Measurements from ENCODE around the gene FOXF1.

FOXF1 gene

DNA sequence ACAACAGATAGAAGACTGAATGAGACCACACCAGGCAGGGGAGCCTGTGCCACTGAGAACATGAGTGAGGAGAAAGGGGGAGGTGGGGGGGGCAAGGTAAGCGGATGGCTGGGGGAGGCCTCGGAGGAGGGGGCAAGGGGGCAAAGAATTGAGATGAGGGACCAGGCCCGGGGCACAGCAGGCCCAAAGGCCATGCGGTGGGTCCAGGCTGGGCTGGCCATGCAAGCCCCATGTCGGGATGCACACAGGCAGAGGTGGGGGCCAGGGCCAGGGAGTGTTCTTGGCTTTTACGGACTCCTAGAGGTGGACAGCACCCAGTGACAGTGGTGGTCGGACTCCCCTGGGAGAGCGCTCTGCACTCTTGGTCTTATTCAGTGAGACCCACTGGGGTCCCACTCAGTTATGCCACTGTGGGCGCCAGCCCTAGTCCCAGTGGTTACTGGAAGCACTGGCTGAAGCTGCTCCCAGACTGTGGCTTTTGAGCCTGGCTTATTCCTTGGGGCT is 49.5 kb downstream of the FOXF1 start:
- H3K27me3 ChIP-seq (ENCODE audit: insufficient read depth, low read length, poor library complexity) = peaks cover 12% of the 10 kb centered on the region
- no peaks in the 10 kb centered on the region for H3K79me1 ChIP-seq (ENCODE audit: low read length)
- no peak overlapping the region for H3K18ac ChIP-seq (ENCODE audit: low read length)
- no peak overlapping the region for H2AK5ac ChIP-seq (ENCODE audit: low read length)
- no peak overlapping the region for H2BK15ac ChIP-seq (replicated peaks; ENCODE audit: low read depth)
- DNase-seq = no peak
- no peak overlapping the region for H3K4ac ChIP-seq (ENCODE audit: low read depth, low read length)
- H3K4me2 ChIP-seq (ENCODE audit: low read length) = no peak overlapping the region
- WGBS (ENCODE audit: extremely low coverage, insufficient coverage, low lambda C conversion rate) = no CpG with 5 or more reads among the region's 9 CpGs
- no peak overlapping the region for H3K4me3 ChIP-seq (ENCODE audit: low read length)
- H3K4me1 ChIP-seq (ENCODE audit: control insufficient read depth, low read depth, low read length) = peaks cover 3% of the 10 kb centered on the region
- no peak overlapping the region for H3K23ac ChIP-seq (ENCODE audit: low read length)
- no peak overlapping the region for H3K9ac ChIP-seq (ENCODE audit: low read length)
- no peak overlapping the region for H3K56ac ChIP-seq (ENCODE audit: low read length)
- H4K5ac ChIP-seq (ENCODE audit: low read length) = no peak overlapping the region
- H3K79me2 ChIP-seq (ENCODE audit: control insufficient read depth, insufficient read depth, low read length) = no peaks in the 10 kb centered on the region
- H3K27ac ChIP-seq (ENCODE audit: low read depth, low read length) = no peak overlapping the region
- no peak overlapping the region for H4K8ac ChIP-seq (ENCODE audit: low read depth, low read length)
- H2BK5ac ChIP-seq (ENCODE audit: low read length) = no peak overlapping the region
- H3K36me3 ChIP-seq (ENCODE audit: control insufficient read depth, insufficient read depth, low read length) = no peaks in the 10 kb centered on the region
- no peak overlapping the region for H2BK120ac ChIP-seq (ENCODE audit: low read depth, low read length)

DNA sequence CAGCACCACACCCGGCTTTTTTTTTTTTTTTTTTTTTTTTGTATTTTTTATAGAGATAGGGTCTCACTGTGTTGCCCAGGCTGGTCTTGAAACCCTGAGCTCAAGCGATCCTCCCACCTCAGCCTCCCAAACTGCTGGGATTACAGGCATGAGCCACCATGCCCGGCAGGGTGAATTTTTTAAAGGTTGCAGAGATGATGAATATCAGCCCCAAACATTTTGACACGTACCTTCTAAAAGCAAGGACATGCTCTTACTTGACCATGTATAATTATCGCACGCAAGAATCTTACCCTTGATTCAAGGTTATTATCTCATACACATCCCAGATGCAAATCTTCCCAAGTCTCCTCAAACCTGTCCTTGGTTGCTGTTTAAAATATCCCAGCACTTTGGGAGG is 52.0 kb downstream of the FOXF1 start:
- Histone ChIP-seq H3K18ac (ENCODE audit: low read length) (no peak overlapping the region), H3K36me3 (ENCODE audit: control insufficient read depth, insufficient read depth, low read length) (no peaks in the 10 kb centered on the region), H3K79me1 (ENCODE audit: low read length) (no peaks in the 10 kb centered on the region), H2BK120ac (ENCODE audit: low read depth, low read length) (no peak overlapping the region), H4K8ac (ENCODE audit: low read depth, low read length) (no peak overlapping the region), H2BK15ac (replicated peaks; ENCODE audit: low read depth) (no peak overlapping the region), H3K27me3 (ENCODE audit: insufficient read depth, low read length, poor library complexity) (peaks cover 25% of the 10 kb centered on the region), H3K27ac (ENCODE audit: low read depth, low read length) (no peak overlapping the region), H4K5ac (ENCODE audit: low read length) (no peak overlapping the region), H3K4me1 (ENCODE audit: control insufficient read depth, low read depth, low read length) (peaks cover 3% of the 10 kb centered on the region), H3K4me3 (ENCODE audit: low read length) (no peak overlapping the region), H3K56ac (ENCODE audit: low read length) (no peak overlapping the region), H3K4me2 (ENCODE audit: low read length) (no peak overlapping the region), H3K23ac (ENCODE audit: low read length) (no peak overlapping the region), H2AK5ac (ENCODE audit: low read length) (no peak overlapping the region), H3K4ac (ENCODE audit: low read depth, low read length) (no peak overlapping the region), H3K79me2 (ENCODE audit: control insufficient read depth, insufficient read depth, low read length) (no peaks in the 10 kb centered on the region), H3K9ac (ENCODE audit: low read length) (no peak overlapping the region), H2BK5ac (ENCODE audit: low read length) (no peak overlapping the region)
- WGBS (ENCODE audit: extremely low coverage, insufficient coverage, low lambda C conversion rate) = no CpG with 5 or more reads among the region's 6 CpGs
- DNase-seq = no peak

DNA sequence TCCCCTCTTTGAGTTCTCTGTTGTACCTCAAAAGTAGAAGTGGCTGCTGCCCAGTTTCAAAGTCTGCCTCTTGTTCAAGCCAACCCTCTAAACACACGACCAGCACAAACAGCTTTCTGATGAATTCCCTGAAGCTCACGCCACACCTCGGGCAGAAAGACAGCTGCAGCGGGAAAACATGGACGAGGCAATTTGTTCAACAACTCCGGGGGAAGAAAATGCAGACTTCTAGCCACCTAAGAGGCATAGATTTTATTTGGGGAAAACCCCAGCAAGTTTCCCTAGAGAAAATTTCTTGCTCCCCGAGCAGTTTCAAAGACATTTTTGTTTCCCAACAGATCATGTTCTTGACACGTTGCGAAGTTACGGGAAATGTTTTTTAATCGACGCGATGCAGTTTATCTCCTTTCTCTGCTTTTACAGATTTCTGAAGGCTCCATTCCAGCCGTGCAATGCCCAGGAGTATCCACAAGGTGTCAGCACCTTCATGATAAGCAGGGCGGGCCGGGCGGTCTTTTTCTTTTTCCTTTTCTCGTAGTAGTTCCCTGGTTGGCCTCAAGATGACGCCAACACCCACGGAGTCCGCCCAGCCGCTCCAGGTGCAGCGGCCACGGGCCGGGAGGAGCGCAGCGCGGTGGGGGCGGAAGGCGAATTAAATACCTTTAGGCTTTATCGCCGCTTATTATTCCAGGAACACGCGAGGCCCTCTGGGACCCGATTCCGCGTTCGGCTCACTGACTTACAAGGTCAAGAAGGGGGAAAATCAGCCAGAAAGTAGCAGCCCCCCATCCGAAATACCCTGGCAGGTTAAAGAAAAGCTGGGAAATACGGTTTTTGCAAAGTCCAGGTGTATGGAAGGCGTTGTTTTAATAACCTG is 53.4 kb downstream of the FOXF1 start:
- no CpG with 5 or more reads among the region's 41 CpGs for WGBS (ENCODE audit: extremely low coverage, insufficient coverage, low lambda C conversion rate)
- DNase-seq = peak; percentile 86
- H3K27me3 ChIP-seq (ENCODE audit: insufficient read depth, low read length, poor library complexity) = peaks cover 38% of the 10 kb centered on the region

More for the DNA sequence above, 53.4 kb downstream of the FOXF1 start:
- H3K56ac ChIP-seq (ENCODE audit: low read length) = peak overlapping the region; percentile 25
- H3K9ac ChIP-seq (ENCODE audit: low read length) = no peak overlapping the region
- H3K23ac ChIP-seq (ENCODE audit: low read length) = no peak overlapping the region
- H3K27ac ChIP-seq (ENCODE audit: low read depth, low read length) = no peak overlapping the region
- H2BK5ac ChIP-seq (ENCODE audit: low read length) = no peak overlapping the region
- H3K36me3 ChIP-seq (ENCODE audit: control insufficient read depth, insufficient read depth, low read length) = no peaks in the 10 kb centered on the region
- H2BK120ac ChIP-seq (ENCODE audit: low read depth, low read length) = no peak overlapping the region
- H3K4me3 ChIP-seq (ENCODE audit: low read length) = no peak overlapping the region
- no peak overlapping the region for H2AK5ac ChIP-seq (ENCODE audit: low read length)
- H3K18ac ChIP-seq (ENCODE audit: low read length) = no peak overlapping the region
- H4K5ac ChIP-seq (ENCODE audit: low read length) = no peak overlapping the region
- H3K79me1 ChIP-seq (ENCODE audit: low read length) = no peaks in the 10 kb centered on the region
- H3K4ac ChIP-seq (ENCODE audit: low read depth, low read length) = no peak overlapping the region
- H4K8ac ChIP-seq (ENCODE audit: low read depth, low read length) = no peak overlapping the region
- no peak overlapping the region for H2BK15ac ChIP-seq (replicated peaks; ENCODE audit: low read depth)
- H3K4me1 ChIP-seq (ENCODE audit: control insufficient read depth, low read depth, low read length) = peaks cover 3% of the 10 kb centered on the region
- no peaks in the 10 kb centered on the region for H3K79me2 ChIP-seq (ENCODE audit: control insufficient read depth, insufficient read depth, low read length)
- peak overlapping the region; percentile 18 for H3K4me2 ChIP-seq (ENCODE audit: low read length)
